ENCODE measurements around the gene MCOLN3.

MCOLN3 gene

DNA sequence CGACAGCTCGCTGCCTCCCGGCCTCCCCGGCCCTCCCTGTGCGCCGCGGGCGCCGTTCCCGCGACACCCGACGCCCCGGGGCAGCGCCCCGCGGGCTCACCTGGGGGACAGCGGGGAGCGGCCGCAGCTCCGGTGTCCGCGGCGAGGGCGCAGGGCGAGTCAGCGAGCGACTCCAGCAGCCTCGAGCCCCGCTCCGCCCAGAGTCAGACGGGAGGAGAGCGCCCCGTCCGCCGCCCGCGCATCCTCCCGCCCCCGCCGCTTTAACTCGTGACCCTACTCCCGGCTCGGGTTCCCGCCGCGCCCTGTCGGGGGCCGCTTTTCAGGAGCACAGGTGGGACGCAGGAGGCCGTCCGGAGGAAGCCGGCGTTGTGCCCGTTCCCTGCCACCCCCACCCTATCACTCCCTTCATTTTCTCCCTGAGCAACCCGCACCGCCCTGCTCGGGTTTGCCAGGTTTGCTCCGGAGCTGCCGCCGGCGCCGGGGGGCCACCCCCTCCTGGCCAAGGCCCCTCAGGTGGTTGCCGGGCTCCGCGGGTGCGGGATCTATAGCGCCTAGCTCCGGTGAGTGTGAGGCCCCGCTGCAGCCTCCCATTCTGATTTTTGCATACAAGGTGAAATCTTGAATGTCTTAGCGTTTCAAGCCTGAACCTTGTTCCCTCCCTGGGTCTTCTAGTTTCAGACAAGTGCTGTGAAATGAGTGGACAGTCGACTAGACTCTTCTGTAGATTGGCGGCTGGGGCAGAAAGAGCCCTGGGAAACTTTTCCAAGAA lies at the start of gene MCOLN3:
MCOLN3 (minus strand) TSS at position 205 of the 769 bp plus-strand sequence. CDS start 3,140 bp downstream, outside the sequence.
- no peaks in the 10 kb centered on the region for H3K9me3 ChIP-seq
- peak within 1 kb of the TSS; percentile 61 for H3K4me3 ChIP-seq
- peak; percentile 36 to 81 for DNase-seq (ENCODE audit: low spot score in 2 of 2)
- H3K36me3 ChIP-seq (replicated peaks), result no peaks in the 10 kb centered on the region
- no peaks in the 10 kb centered on the region for H3K27me3 ChIP-seq (ENCODE audit: low read depth)
- peaks cover 14% of the 10 kb centered on the region for H3K4me1 ChIP-seq
- in situ Hi-C loops (cut with MboI; ENCODE audit: low sequenced_read_pairs), result no loop called here

DNA sequence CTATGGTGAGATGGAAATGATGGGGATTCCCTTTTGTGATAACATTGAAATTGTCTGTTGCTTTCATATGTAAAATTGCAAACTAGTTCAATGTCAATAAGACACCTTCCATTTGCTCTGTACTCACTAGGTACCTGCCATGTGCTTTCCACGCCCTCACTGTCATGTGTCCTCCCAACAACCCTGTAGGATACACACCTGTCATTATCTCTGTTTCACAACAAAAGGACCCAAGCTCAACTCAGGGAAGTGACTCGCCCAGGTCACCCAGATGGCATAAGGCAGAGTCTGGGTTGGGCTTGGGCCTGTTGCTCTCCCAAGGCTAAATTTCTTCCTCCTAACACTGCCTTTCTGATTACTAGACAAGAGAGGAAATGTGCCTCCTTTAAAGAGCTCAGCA lies 45.3 kb upstream of the MCOLN3 start:
- H3K9me3 ChIP-seq, result no peaks in the 10 kb centered on the region
- H3K36me3 ChIP-seq (replicated peaks), result no peaks in the 10 kb centered on the region
- 0 out of 2 replicates have a peak, but pooled peaks cover 2% of the 10 kb centered on the region for H3K27me3 ChIP-seq (ENCODE audit: low read depth)
- DNase-seq (ENCODE audit: low spot score in 2 of 2), result no peak
- no peak overlapping the region for H3K4me3 ChIP-seq
- H3K4me1 ChIP-seq, result no peaks in the 10 kb centered on the region
- in situ Hi-C loops (cut with MboI; ENCODE audit: low sequenced_read_pairs), result no loop called here

- 0 out of 2 replicates have a peak, but pooled peaks cover 2% of the 10 kb centered on the region for H3K27me3 ChIP-seq (ENCODE audit: low read depth)
- H3K36me3 ChIP-seq (replicated peaks), result no peaks in the 10 kb centered on the region
- no peak for DNase-seq (ENCODE audit: low spot score in 2 of 2)
- in situ Hi-C loops (cut with MboI; ENCODE audit: low sequenced_read_pairs), result no loop called here
- no peak overlapping the region for H3K4me3 ChIP-seq
- H3K9me3 ChIP-seq, result no peaks in the 10 kb centered on the region
- no peaks in the 10 kb centered on the region for H3K4me1 ChIP-seq
Observed at GRCh38 chr1:85091671-85092280, 43.5 kb upstream of the MCOLN3 start.

DNA sequence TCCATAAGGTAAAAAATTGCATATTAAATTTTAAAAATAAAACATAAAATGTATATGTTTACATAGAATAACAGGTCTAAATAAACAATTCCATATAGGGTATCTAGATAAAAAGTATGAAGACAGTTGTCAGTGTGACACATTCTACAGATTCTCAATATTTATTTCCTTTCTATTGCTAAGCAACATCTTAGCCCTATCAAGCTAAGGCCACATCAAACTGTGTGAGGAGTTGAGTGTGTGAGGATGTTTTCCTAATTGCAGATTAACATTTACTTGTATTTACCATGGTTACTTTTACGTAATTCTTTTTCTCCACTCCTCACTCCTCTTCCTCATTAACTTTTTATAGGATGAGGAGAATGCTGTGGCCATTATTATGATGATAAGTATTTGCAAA lies 41.9 kb upstream of the MCOLN3 start:
- Histone ChIP-seq H3K36me3 (replicated peaks) (no peaks in the 10 kb centered on the region), H3K4me1 (no peaks in the 10 kb centered on the region), H3K9me3 (no peaks in the 10 kb centered on the region), H3K4me3 (no peak overlapping the region), H3K27me3 (ENCODE audit: low read depth) (no peaks in the 10 kb centered on the region)
- in situ Hi-C loops (cut with MboI; ENCODE audit: low sequenced_read_pairs), result no loop called here
- DNase-seq (ENCODE audit: low spot score in 2 of 2), result peak in 1 of 2 experiments; percentile 20

DNA sequence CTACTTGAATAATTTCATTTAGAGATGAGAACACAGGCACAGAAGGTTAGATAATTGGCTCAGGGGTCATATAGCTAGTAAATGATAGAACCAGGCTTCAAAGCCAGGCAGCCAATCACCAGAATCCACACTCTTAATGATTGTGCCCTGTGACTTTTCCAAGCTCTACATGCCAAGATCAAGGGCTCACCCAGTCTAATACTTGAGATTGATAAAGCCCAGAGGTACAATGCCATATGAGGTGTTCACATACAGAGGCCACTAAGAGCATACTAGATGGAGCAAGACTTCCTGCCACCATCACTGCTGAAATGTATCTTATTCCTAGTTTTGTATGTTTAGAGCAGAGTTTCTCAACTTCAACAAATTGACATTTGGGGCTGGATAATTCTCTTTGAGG lies 40.9 kb upstream of the MCOLN3 start:
- no peak overlapping the region for H3K4me3 ChIP-seq
- no peaks in the 10 kb centered on the region for H3K27me3 ChIP-seq (ENCODE audit: low read depth)
- no peaks in the 10 kb centered on the region for H3K36me3 ChIP-seq (replicated peaks)
- no peaks in the 10 kb centered on the region for H3K4me1 ChIP-seq
- in situ Hi-C loops (cut with MboI; ENCODE audit: low sequenced_read_pairs), result no loop called here
- no peaks in the 10 kb centered on the region for H3K9me3 ChIP-seq
- DNase-seq (ENCODE audit: low spot score in 2 of 2), result no peak

GRCh38 chr1:85088408-85088784 lies 40.1 kb upstream of the MCOLN3 start:
- Histone ChIP-seq H3K9me3 (no peaks in the 10 kb centered on the region), H3K4me3 (no peak overlapping the region), H3K36me3 (replicated peaks) (no peaks in the 10 kb centered on the region), H3K4me1 (no peaks in the 10 kb centered on the region), H3K27me3 (ENCODE audit: low read depth) (no peaks in the 10 kb centered on the region)
- DNase-seq (ENCODE audit: low spot score in 2 of 2), result no peak
- in situ Hi-C loops (cut with MboI; ENCODE audit: low sequenced_read_pairs), result no loop called here

DNA sequence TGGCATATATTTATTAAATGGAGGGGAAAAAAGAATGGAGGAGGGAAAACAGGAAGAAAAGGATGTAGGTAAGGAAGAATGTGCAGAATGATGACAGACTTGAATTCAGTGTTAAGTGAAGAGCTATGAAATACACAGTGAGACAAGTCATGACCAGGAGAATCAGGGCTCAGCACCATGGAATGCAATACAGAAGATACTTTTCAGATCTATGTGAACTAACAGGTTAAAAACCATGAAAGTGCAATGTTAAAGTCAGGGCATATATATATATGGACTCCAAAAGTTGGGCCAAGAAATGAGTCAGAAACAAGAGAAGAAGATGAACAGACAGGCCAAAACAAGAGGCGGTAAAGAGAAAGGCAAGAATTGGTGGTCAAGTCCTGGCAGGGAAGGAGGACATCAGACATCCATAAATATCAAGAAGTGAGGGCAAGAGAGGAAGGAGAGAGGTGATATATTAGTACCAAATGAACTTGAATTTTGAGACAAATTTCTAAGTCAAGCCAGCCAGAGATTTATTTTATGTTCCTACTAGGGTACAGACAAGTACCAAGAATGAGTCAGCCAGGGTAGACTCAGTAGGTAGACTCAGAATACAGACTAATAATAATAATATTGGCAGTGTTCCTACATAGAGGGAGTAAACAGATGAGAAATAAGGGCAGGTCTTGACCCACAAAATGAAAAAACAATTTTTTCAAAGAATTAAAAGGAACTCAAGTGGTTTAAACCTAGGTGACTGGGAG lies 39.5 kb upstream of the MCOLN3 start:
- DNase-seq (ENCODE audit: low spot score in 2 of 2), result no peak
- in situ Hi-C loops (cut with MboI; ENCODE audit: low sequenced_read_pairs), result no loop called here
- no peak overlapping the region for H3K4me3 ChIP-seq
- H3K9me3 ChIP-seq, result no peaks in the 10 kb centered on the region
- no peaks in the 10 kb centered on the region for H3K36me3 ChIP-seq (replicated peaks)
- H3K4me1 ChIP-seq, result no peaks in the 10 kb centered on the region
- no peaks in the 10 kb centered on the region for H3K27me3 ChIP-seq (ENCODE audit: low read depth)

DNA sequence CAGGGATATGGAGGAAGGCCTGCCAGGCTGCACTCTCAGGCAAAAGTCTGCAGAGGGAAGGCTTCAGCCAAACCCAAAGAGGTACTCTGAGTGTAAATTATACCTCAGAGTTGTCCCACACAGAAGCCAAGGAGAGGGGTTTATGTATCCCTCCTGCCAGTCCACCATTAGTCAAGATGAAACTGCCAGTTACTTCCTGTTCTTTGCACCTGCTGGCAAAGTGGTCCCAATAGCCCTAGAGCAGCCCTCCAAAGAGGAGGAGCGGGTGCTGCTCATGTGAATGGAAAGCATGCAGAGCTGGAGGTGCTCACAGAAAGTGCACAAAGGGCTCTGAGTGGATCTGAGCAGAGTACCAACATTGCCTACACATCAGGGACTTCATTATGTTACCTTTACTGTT lies 37.1 kb upstream of the MCOLN3 start:
- no peaks in the 10 kb centered on the region for H3K9me3 ChIP-seq
- no peaks in the 10 kb centered on the region for H3K36me3 ChIP-seq (replicated peaks)
- no peaks in the 10 kb centered on the region for H3K4me1 ChIP-seq
- H3K4me3 ChIP-seq, result no peak overlapping the region
- in situ Hi-C loops (cut with MboI; ENCODE audit: low sequenced_read_pairs), result no loop called here
- H3K27me3 ChIP-seq (ENCODE audit: low read depth), result no peaks in the 10 kb centered on the region
- DNase-seq (ENCODE audit: low spot score in 2 of 2), result no peak

- in situ Hi-C loops (cut with MboI; ENCODE audit: low sequenced_read_pairs), result no loop called here
- H3K4me3 ChIP-seq, result no peak overlapping the region
- no peak for DNase-seq (ENCODE audit: low spot score in 2 of 2)
Observed at GRCh38 chr1:85078903-85079302, 30.6 kb upstream of the MCOLN3 start.

GRCh38 chr1:85074365-85074964 lies 26.2 kb upstream of the MCOLN3 start:
- 0 out of 2 replicates have a peak, but pooled peaks cover 2% of the 10 kb centered on the region for H3K9me3 ChIP-seq

More at GRCh38 chr1:85078903-85079302, 30.6 kb upstream of the MCOLN3 start:
- Histone ChIP-seq H3K4me1 (no peaks in the 10 kb centered on the region), H3K9me3 (0 out of 2 replicates have a peak, but pooled peaks cover 2% of the 10 kb centered on the region), H3K27me3 (ENCODE audit: low read depth) (no peaks in the 10 kb centered on the region), H3K36me3 (replicated peaks) (no peaks in the 10 kb centered on the region)

DNA sequence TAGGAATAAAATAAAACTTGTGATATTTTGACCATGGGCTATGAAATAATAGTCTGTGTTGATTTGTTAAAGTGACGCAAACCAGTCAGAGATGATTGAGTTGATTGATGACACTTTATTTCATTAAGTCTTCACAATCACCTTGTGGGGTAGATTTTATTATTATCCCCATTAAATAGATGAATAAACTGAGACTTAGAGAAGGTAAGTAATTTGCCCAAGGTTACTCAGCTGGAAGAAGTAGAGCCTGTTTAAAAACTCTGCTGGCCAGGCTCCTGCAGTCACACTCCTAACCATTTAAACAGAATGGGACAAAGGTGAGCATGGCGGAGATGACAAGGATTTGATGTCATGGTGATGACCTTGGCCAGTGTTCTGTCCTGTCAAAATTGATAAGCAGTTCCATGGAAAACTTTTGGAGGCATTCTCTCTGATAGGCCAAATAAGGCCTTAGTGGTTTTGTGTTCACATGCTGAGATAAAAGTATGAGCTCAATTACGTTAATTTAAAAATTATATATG lies 22.7 kb upstream of the MCOLN3 start:
- in situ Hi-C loops (cut with MboI; ENCODE audit: low sequenced_read_pairs), result no loop called here
- H3K27me3 ChIP-seq (ENCODE audit: low read depth), result no peaks in the 10 kb centered on the region
- no peaks in the 10 kb centered on the region for H3K9me3 ChIP-seq
- H3K36me3 ChIP-seq (replicated peaks), result no peaks in the 10 kb centered on the region
- H3K4me1 ChIP-seq, result no peaks in the 10 kb centered on the region
- H3K4me3 ChIP-seq, result no peak overlapping the region
- no peak for DNase-seq (ENCODE audit: low spot score in 2 of 2)

More at GRCh38 chr1:85074365-85074964, 26.2 kb upstream of the MCOLN3 start:
- H3K4me1 ChIP-seq, result no peaks in the 10 kb centered on the region
- H3K4me3 ChIP-seq, result no peak overlapping the region
- DNase-seq (ENCODE audit: low spot score in 2 of 2), result no peak
- H3K27me3 ChIP-seq (ENCODE audit: low read depth), result no peaks in the 10 kb centered on the region
- no peaks in the 10 kb centered on the region for H3K36me3 ChIP-seq (replicated peaks)
- in situ Hi-C loops (cut with MboI; ENCODE audit: low sequenced_read_pairs), result no loop called here

- Histone ChIP-seq H3K36me3 (replicated peaks) (no peaks in the 10 kb centered on the region), H3K4me3 (no peak overlapping the region), H3K27me3 (ENCODE audit: low read depth) (no peaks in the 10 kb centered on the region), H3K4me1 (no peaks in the 10 kb centered on the region), H3K9me3 (no peaks in the 10 kb centered on the region)
- DNase-seq (ENCODE audit: low spot score in 2 of 2), result no peak
- in situ Hi-C loops (cut with MboI; ENCODE audit: low sequenced_read_pairs), result no loop called here
Observed at GRCh38 chr1:85068846-85069245, 20.5 kb upstream of the MCOLN3 start.

DNA sequence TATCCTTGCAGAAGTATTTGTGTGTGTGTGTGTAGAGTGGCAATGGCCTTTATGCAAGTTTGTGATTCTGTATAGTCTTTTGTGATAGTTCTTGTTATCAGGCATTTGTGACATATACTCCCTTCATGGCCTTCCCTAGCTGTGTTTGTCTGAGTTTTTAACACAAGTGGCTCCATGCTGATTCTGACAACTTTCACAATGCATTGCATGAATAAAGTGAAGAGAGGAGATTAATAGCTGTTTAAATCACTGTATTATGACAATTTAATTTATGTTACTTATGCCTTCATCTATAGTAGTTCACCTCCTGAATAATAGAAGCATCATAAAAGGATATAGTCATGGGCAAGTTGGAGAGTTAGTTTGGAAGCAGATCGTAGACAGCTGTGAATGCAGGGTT lies 17.2 kb upstream of the MCOLN3 start:
- no peaks in the 10 kb centered on the region for H3K27me3 ChIP-seq (ENCODE audit: low read depth)
- no peaks in the 10 kb centered on the region for H3K9me3 ChIP-seq
- in situ Hi-C loops (cut with MboI; ENCODE audit: low sequenced_read_pairs), result no loop called here
- H3K4me3 ChIP-seq, result no peak overlapping the region
- DNase-seq (ENCODE audit: low spot score in 2 of 2), result no peak
- no peaks in the 10 kb centered on the region for H3K4me1 ChIP-seq
- no peaks in the 10 kb centered on the region for H3K36me3 ChIP-seq (replicated peaks)

Data from HAP-1 (cell line).